Measurements from ENCODE around the gene CTNNA3.
"Not testable (repeated sequence)": the region's sequence is repeated elsewhere in the genome, so short reads cannot be mapped to it uniquely, and the experiment has no call there.

CTNNA3 gene

GRCh38 chr10:67506083-67506756, 189.8 kb downstream of the CTNNA3 start:
- DNase-seq, result no peak

DNA sequence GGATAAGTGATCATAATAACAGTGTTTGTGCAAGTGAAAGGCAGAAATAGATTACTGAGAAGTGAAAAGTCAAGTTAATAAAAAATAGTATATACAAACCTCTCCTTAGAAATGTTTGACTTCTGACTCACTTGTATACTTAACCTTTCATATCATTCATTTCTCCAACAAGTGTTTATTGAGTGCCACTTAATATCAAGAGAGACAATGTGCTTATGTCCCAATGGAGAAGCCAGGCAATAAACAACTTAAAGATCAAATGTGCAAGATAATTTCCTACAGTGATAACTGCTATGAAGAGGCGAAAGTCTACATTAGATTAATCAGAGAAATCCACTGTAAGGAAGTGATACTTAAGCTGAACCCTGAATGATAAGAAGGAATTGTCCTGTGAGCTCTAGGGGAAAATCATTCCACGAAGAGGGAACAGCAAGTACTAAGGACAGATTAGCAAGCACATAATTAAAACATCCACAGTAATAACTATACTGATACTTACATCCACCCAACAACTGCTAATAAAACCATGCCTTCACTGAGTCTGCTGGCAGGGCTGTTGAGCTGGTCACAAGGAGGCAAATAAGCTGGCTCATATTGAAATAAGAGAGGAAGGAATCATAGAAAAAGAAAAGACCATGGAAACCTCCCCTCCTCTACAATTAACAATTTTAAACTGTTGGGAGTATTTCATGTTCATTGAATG, 203.5 kb downstream of the CTNNA3 start:
- no peak for DNase-seq

GRCh38 chr10:67487906-67488619, 207.9 kb downstream of the CTNNA3 start:
- DNase-seq, result no peak

DNA sequence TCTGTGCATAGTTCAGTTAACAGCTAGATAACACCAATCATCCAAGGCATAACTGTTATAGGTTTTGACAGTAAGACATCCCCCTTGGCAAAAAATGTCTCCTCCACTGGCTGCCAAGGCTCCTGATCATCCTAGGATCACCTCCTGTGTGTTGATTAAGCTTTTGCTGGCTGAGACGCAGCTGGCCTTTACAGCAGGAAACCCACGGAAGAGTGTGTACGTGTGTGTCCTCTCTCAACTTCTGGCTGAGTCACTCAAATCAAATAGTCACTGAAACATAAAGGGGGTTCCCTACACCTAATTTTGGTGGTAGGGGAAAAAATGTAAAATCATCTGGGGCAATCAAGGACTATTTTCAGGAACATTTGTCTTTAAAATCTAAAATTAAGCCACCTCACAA, 208.8 kb downstream of the CTNNA3 start:
- DNase-seq, result no peak

GRCh38 chr10:67477868-67478267, 218.1 kb downstream of the CTNNA3 start:
- DNase-seq, result no peak

DNA sequence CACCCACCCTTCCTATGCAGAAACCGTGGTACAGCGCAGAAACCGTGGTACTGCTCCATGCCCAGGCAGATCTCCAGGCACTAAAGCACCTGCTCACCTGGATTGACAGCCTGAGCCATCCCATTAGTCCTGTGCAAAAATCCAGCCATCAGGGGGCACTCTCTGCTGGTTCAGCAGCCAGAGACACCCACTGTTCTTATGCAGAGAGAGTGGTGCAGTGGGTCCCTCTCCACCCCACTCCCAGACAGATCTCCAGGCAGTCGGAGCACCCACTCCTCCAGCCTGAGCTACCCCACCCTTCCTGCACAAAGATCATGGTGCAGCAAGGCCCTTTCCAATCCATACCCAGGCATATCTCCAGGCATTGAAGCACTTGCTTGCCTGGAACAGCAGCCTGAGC, 219.8 kb downstream of the CTNNA3 start:
- DNase-seq, result no peak

DNA sequence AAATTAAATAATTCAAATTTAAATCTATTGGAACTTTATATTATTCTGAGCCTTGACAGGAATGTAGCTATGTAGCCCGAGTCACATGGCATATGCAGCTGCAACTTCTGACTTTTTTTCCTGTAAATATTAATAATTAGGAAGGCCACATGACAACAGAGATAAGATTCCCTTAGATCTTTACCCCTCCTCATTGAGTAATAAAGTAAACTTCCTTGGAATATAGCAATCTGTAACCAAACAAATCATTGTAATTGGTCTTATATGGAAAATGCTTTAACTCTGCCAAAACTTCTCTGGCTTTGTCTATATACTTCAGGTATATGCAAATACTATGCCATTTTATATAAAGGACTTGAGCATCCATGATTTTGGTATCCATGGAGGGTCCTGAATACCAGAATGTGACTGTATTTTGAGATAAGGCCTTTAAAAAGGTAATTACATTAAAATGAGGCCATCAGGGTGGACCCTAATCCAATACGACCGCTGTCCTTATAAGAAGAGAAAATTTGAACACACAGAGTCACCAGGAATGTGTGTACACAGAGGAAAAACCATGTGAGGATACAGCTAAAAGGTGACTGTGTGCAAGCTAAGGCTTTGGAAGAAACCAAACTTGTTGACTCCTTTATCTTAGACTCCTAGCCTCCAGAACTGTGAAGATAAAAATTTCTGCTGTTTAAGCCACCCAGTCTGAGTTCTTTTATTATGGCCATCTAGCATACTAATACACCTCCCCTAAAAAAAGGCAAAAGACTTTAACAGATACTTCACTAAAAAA, 222.0 kb downstream of the CTNNA3 start:
- no peak for DNase-seq

DNA sequence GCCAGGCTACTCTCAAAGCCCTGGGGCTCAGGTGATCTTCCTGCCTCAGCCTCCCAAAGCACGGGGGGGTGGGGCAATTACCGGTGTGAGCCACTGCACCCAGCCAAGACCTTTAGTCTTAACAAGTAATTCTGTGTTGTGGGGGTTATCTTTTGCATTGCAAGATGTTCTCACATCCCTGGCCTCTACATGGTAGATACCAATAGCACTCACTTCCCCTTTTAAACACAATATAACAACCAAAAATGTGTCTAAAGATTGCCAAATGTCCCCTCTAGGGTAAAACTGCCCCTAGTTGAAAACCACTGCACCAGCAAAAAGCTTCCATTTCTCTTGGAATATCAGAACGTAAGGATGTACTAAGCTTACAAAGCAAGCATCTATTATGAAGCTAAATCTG, 225.0 kb downstream of the CTNNA3 start:
- DNase-seq, result no peak

GRCh38 chr10:67464278-67464677, 231.7 kb downstream of the CTNNA3 start:
- no peak for DNase-seq

- no peak for DNase-seq
These were observed 243.1 kb downstream of the CTNNA3 start for GRCh38 chr10:67452892-67453291.

- DNase-seq, result no peak
These were observed 257.2 kb downstream of the CTNNA3 start for GRCh38 chr10:67438605-67439304.

GRCh38 chr10:67433276-67433675, 262.7 kb downstream of the CTNNA3 start:
- DNase-seq, result no peak

DNA sequence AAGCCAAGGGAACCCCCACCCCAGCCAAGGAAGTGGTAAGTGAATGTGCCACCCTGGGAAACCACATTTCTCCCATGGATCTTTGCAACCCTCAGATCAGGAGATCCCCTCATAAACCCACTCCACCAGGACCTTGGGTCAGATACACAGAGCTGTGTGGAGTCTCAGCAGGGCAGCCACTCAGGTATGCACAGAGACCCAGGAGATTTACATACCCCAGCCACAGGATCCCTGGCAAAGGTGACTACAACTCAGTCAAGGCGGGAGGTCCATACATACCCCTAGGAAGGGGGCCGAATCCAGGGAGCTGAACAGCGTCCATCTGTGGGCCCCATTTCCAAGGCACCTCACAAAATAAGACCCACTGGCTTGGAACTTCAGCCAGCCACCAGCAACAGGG, 293.4 kb downstream of the CTNNA3 start:
- no peak for DNase-seq

DNA sequence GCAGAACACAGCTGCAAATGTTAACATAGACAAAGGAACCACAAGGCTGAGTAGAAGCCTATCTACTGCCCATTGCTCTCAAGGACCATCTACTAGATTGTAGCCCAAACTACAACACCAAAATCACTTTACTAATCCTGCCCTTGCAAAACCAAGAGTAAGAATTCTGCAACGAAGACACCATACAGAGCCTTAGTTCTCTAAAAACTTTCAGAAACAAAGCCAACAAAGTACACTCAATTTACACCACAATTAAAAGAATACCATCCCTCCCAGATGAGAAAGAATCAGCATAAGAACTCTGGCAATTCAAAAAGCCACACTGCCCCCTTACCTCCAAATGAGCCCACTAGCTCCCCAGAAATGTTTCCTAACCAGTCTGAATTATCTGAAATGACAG, 294.3 kb downstream of the CTNNA3 start:
- no peak for DNase-seq

DNA sequence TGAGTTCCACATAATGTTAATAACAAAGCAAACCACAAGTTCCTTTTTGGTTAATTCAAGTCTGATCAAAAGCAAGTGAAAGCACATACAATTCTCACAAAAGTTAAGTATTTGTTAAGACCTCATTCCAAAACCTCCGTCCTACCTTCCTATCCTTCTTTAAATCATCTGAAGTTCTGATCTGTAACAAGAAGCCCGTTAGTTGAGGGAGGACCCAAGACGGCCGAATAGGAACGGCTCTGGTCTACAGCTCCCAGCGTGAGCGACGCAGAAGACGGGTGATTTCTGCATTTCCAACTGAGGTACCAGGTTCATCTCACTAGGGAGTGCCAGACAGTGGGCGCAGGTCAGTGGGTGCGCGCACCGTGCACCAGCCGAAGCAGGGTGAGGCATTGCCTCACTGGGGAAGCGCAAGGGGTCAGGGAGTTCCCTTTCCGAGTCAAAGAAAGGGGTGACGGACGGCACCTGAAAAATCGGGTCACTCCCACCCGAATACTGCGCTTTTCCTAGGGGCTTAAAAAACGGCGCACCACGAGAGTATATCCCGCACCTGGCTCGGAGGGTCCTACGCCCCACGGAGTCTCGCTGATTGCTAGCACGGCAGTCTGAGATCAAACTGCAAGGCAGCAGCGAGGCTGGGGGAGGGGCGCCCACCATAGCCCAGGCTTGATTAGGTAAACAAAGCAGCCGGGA, 309.0 kb downstream of the CTNNA3 start:
- DNase-seq, result not testable (repeated sequence)

DNA sequence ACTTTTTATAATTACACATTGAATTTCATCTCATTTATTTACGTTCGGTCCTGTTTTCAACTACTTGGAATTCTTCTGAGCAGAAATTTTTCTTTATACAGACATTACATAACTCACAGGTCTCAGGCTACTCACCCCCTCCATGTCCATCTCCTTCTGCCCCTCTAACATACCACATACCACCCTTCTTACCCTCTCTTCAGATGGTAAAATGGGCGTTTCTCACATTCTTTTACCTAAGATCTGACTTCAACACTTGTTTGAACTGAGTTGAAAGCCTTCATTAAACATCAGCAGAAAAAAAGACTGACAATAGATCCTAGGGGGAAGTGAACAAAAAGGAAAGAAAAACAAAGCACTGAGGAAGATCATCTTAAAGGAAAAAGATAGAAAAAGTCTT, 309.7 kb downstream of the CTNNA3 start:
- DNase-seq, result no peak

DNA sequence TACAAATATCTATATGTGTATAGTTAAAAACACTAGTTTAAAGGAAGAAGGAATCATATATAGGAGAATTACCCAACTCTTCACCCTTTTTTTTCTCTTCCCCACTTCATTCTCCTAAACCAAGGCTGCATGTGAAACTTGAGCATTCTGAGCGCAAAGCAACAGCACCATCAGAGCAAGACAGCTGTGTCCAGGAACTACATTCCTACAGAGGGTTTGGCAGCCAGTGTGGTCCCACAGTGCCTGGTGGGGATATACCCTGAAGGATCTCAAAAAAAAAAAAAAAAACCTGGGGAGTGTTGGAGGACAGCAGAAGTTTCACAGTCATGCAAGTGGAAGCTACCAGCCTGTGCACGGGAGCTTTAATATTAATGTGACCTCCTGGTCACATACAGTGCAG, 310.4 kb downstream of the CTNNA3 start:
- no peak for DNase-seq

DNA sequence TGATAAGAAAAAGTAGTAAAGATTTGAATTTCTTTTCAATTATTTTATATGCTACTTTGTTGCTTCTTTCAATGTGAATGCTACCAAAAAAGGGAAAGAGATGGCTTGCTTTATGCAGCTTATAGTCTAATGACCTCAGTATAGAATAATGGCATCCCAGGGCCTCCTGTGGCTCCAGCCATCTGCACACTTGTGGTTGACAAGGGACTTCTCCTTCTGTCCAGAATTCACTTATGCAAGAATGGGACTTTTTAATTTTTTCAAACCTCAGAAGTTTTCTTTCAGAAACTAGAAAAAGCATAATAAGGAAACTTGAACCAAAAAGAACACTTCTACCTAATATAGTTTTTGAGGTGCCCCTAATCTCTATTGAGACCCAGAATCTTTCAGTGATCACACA, 310.9 kb downstream of the CTNNA3 start:
- peak; percentile 8 for DNase-seq

- no peak for DNase-seq
These were observed 364.7 kb downstream of the CTNNA3 start for GRCh38 chr10:67331121-67331910.

DNA sequence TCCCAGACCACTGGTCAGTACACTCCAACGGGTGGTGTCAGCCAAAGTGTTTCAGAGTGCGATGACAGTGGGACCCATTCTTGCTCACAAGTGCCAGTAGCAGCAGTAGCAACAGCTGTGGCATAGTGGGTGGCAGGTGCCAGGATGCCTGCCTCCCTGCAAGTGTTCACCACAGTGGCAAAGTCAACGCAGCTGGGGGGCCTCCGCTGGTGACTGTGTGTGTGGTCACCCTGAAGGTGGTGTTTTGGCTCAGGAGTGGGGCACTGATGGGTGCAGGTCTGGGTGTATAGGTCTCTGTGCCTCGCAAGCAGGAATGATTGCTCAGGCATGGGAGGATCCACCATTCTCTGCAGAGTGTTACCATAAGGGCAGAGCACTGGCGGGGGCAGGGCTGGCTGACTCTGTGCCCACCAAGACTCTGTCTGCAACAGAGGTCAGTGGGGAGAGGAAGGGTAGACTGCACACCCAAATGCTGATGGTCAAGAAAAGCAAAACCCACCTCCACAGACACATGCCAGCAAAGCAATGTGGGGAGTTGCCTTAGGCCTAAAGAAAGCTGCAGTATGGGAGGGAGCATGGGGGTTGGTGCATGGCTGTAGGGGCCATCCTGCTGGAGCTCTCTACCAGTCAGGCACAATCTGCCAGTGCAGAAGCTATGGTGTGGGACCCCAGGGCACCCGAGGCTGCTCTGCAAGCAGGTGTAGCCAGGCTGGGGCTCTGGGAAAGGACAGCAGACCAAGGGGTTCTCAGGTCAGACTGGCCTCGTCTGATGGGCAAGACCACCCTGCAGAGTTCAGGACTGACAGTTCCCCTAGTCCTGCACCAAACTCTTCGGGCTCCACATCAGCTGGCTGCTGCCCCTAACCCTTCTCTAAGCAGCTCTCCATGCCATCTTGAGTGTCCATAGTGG, 368.1 kb downstream of the CTNNA3 start:
- no peak for DNase-seq

Measured in fibroblast of skin of back (primary cell).